Trophoblast cell (in vitro differentiated cells and primary cell): ENCODE data around the gene PRPF18.

ENCODE experiments used
- DNase-seq, 2 donors: peaks; one replicate each; pipeline ENCODE4 v3.0.0-alpha.2; 2016
- H2AFZ ChIP-seq: 2 replicates; pipeline ENCODE4 v1.6.1; 2013; ENCODE audit warnings: low read length, moderate library complexity, mild to moderate bottlenecking; ENCODE audit not compliant: insufficient read depth, poor library complexity
- H2AK5ac ChIP-seq: 2 replicates; pipeline ENCODE4 v1.6.1; 2013; ENCODE audit warnings: mild to moderate bottlenecking, low read length
- H2BK120ac ChIP-seq: 2 replicates; pipeline ENCODE4 v1.6.1; 2013; ENCODE audit warnings: low read length, mild to moderate bottlenecking, moderate library complexity; ENCODE audit not compliant: insufficient read depth, poor library complexity
- H2BK12ac ChIP-seq: 2 replicates; pipeline ENCODE4 v1.6.1; 2013; ENCODE audit warnings: mild to moderate bottlenecking, low read length, moderate library complexity
- H2BK5ac ChIP-seq: 2 replicates; pipeline ENCODE4 v1.6.1; 2013; ENCODE audit warnings: low read length, low read depth, moderate library complexity, mild to moderate bottlenecking; ENCODE audit not compliant: poor library complexity
- H3K14ac ChIP-seq: 2 replicates; pipeline ENCODE4 v1.6.1; 2013; ENCODE audit warnings: mild to moderate bottlenecking, low read length
- H3K18ac ChIP-seq: 2 replicates; pipeline ENCODE4 v1.6.1; 2013; ENCODE audit warnings: mild to moderate bottlenecking, low read length
- H3K23ac ChIP-seq: 2 replicates; pipeline ENCODE4 v1.6.1; 2013; ENCODE audit warnings: low read length
- H3K27ac ChIP-seq: 2 replicates; pipeline ENCODE4 v1.5.1; 2013; ENCODE audit warnings: low read depth, mild to moderate bottlenecking, inconsistent platforms, low read length, moderate library complexity
- H3K27me3 ChIP-seq: 2 replicates; pipeline ENCODE4 v1.6.1; 2013; ENCODE audit warnings: inconsistent platforms, mild to moderate bottlenecking, low read length, moderate library complexity; ENCODE audit not compliant: insufficient read depth
- H3K36me3 ChIP-seq, 2 experiments: 1 replicate in 1 of 2; 2 replicates in 1 of 2; pipeline ENCODE4 v1.6.1; 2013; ENCODE audit warnings: low read length in 2 of 2, mild to moderate bottlenecking in 2 of 2, moderate library complexity in 1 of 2; ENCODE audit not compliant: insufficient read depth in 2 of 2, control insufficient read depth in 1 of 2
- H3K4ac ChIP-seq: 2 replicates; pipeline ENCODE4 v1.6.1; 2013; ENCODE audit warnings: low read depth, mild to moderate bottlenecking, low read length, moderate library complexity
- H3K4me1 ChIP-seq, 2 experiments: 1 replicate in 1 of 2; 2 replicates in 1 of 2; pipeline ENCODE4 v1.6.1; 2013; ENCODE audit warnings: low read length in 2 of 2, mild to moderate bottlenecking in 2 of 2, moderate library complexity in 1 of 2; ENCODE audit not compliant: insufficient read depth in 2 of 2, control insufficient read depth in 1 of 2
- H3K4me2 ChIP-seq: 2 replicates; pipeline ENCODE4 v1.6.1; 2013; ENCODE audit warnings: inconsistent platforms, mild to moderate bottlenecking, low read length, moderate library complexity
- H3K4me3 ChIP-seq: 2 replicates; pipeline ENCODE4 v1.5.1; 2013; ENCODE audit warnings: mild to moderate bottlenecking, low read depth, low read length, inconsistent platforms
- H3K79me1 ChIP-seq: one replicate; pipeline ENCODE4 v1.6.1; 2013; ENCODE audit warnings: low read length
- H3K79me2 ChIP-seq: 2 replicates; pipeline ENCODE4 v1.6.1; 2013; ENCODE audit warnings: low read length, mild to moderate bottlenecking; ENCODE audit not compliant: control insufficient read depth, insufficient read depth, poor library complexity
- H3K9ac ChIP-seq: 2 replicates; pipeline ENCODE4 v1.6.1; 2013; ENCODE audit warnings: mild to moderate bottlenecking, low read length
- H3K9me3 ChIP-seq: 2 replicates; pipeline ENCODE4 v1.6.1; 2013; ENCODE audit warnings: low read depth, mild to moderate bottlenecking, control low read depth, inconsistent platforms, low read length; ENCODE audit not compliant: insufficient read depth
- H4K12ac ChIP-seq: 2 replicates; pipeline ENCODE4 v1.6.1; 2013; ENCODE audit warnings: low read depth, mild to moderate bottlenecking, low read length, moderate library complexity
- H4K8ac ChIP-seq: 2 replicates; pipeline ENCODE4 v1.6.1; 2013; ENCODE audit warnings: low read depth, mild to moderate bottlenecking, low read length, moderate library complexity
- H4K91ac ChIP-seq: one replicate; pipeline ENCODE4 v1.6.1; 2013; ENCODE audit warnings: low read depth, mild to moderate bottlenecking, low read length, moderate library complexity
- WGBS: extraction: QIAGEN DNeasy Blood & Tissue Kit; methylation state at CpG from one replicate; pipeline ENCODE4 v1.1.7; 2013; ENCODE audit warnings: missing lambda C conversion rate; ENCODE audit not compliant: insufficient read length, insufficient coverage; ENCODE audit errors: extremely low coverage; 5-methylcytosine and 5-hydroxymethylcytosine counted together

Gene PRPF18

GRCh38 chr10:13585195-13585751 lies 1.5 kb upstream of the PRPF18 start:
- no peak for DNase-seq
- no CpG with 5 or more reads among the region's 6 CpGs for WGBS

GRCh38 chr10:13585943-13586342 lies 822 bp upstream of the PRPF18 start:
- Histone ChIP-seq H2AK5ac (no peak overlapping the region), H3K4ac (no peak overlapping the region), H3K79me2 (peaks cover 3% of the 10 kb centered on the region), H3K27me3 (no peaks in the 10 kb centered on the region), H3K18ac (no peak overlapping the region), H3K9me3 (no peaks in the 10 kb centered on the region), H3K4me2 (no peak overlapping the region), H3K79me1 (peaks cover 3% of the 10 kb centered on the region), H2AFZ (no peak overlapping the region), H4K8ac (no peak overlapping the region), H3K4me3 (no peak overlapping the region), H2BK5ac (no peak overlapping the region), H4K91ac (no peak overlapping the region), H4K12ac (no peak overlapping the region), H3K14ac (no peak overlapping the region), H3K23ac (no peak overlapping the region), H3K4me1 (peaks cover 0 to 5% of the 10 kb centered on the region in 2 experiments), H2BK120ac (no peak overlapping the region), H3K36me3 (no peaks in the 10 kb centered on the region), H3K27ac (no peak overlapping the region), H3K9ac (no peak overlapping the region), H2BK12ac (no peak overlapping the region)
- no CpG with 5 or more reads among the region's 4 CpGs for WGBS
- DNase-seq = no peak

More at GRCh38 chr10:13585195-13585751, 1.5 kb upstream of the PRPF18 start:
- Histone ChIP-seq H3K36me3 (no peaks in the 10 kb centered on the region), H3K79me1 (peaks cover 3% of the 10 kb centered on the region), H3K4me2 (no peak overlapping the region), H2AFZ (no peak overlapping the region), H3K4me3 (no peak overlapping the region), H3K79me2 (peaks cover 3% of the 10 kb centered on the region), H2BK12ac (no peak overlapping the region), H3K4me1 (peaks cover 0 to 5% of the 10 kb centered on the region in 2 experiments), H3K27me3 (no peaks in the 10 kb centered on the region), H2AK5ac (no peak overlapping the region), H3K4ac (no peak overlapping the region), H3K9me3 (no peaks in the 10 kb centered on the region), H3K27ac (no peak overlapping the region), H2BK120ac (no peak overlapping the region), H2BK5ac (no peak overlapping the region), H4K91ac (no peak overlapping the region), H3K9ac (no peak overlapping the region), H3K14ac (no peak overlapping the region), H3K23ac (no peak overlapping the region), H4K8ac (no peak overlapping the region), H4K12ac (no peak overlapping the region), H3K18ac (no peak overlapping the region)

- peaks cover 3% of the 10 kb centered on the region for H3K79me1 ChIP-seq
- H2BK12ac ChIP-seq = no peak overlapping the region
- DNase-seq = peak in 1 of 2 donors; percentile 7
- no peak overlapping the region for H2AFZ ChIP-seq
- H4K12ac ChIP-seq = peak overlapping the region; percentile 61
- peak overlapping the region; percentile 60 for H3K4ac ChIP-seq
- no peaks in the 10 kb centered on the region for H3K27me3 ChIP-seq
- no peaks in the 10 kb centered on the region for H3K9me3 ChIP-seq
- H3K4me2 ChIP-seq = peak overlapping the region; percentile 94
- no peak overlapping the region for H2AK5ac ChIP-seq
- no CpG with 5 or more reads among the region's 19 CpGs for WGBS
- H2BK120ac ChIP-seq = no peak overlapping the region
- H3K27ac ChIP-seq = no peak overlapping the region
- H4K91ac ChIP-seq = no peak overlapping the region
- H4K8ac ChIP-seq = peak overlapping the region; percentile 94
- no peak overlapping the region for H3K14ac ChIP-seq
- H3K18ac ChIP-seq = no peak overlapping the region
- no peak overlapping the region for H3K23ac ChIP-seq
- H3K4me3 ChIP-seq = peak overlapping the region; percentile 96
- peak overlapping the region; percentile 94 for H3K9ac ChIP-seq
- H3K36me3 ChIP-seq = peaks cover 0 to 2% of the 10 kb centered on the region in 2 experiments
- H3K4me1 ChIP-seq = peaks cover 0 to 5% of the 10 kb centered on the region in 2 experiments
- H2BK5ac ChIP-seq = no peak overlapping the region
- H3K79me2 ChIP-seq = peaks cover 3% of the 10 kb centered on the region
These were observed 626 bp downstream of the PRPF18 start for GRCh38 chr10:13587391-13587790.

GRCh38 chr10:13589316-13589715 lies 2.6 kb downstream of the PRPF18 start:
- Histone ChIP-seq H3K23ac (no peak overlapping the region), H3K4ac (no peak overlapping the region), H2BK120ac (no peak overlapping the region), H3K36me3 (peaks cover 0 to 2% of the 10 kb centered on the region in 2 experiments), H3K4me1 (peaks cover 0 to 5% of the 10 kb centered on the region in 2 experiments), H2AFZ (no peak overlapping the region), H3K14ac (no peak overlapping the region), H3K4me3 (no peak overlapping the region), H2BK5ac (no peak overlapping the region), H3K27ac (no peak overlapping the region), H3K79me1 (peaks cover 3% of the 10 kb centered on the region), H2AK5ac (no peak overlapping the region), H2BK12ac (no peak overlapping the region), H4K91ac (no peak overlapping the region), H3K9ac (no peak overlapping the region), H3K18ac (no peak overlapping the region), H3K9me3 (no peaks in the 10 kb centered on the region), H4K12ac (no peak overlapping the region), H3K4me2 (no peak overlapping the region), H4K8ac (no peak overlapping the region), H3K27me3 (no peaks in the 10 kb centered on the region), H3K79me2 (peaks cover 3% of the 10 kb centered on the region)
- WGBS = no CpG with 5 or more reads among the region's 1 CpG
- DNase-seq = no peak
